ENCODE measurements around the gene NAP1L1. TPM values are rescaled to one million over a fixed set of nuclear protein-coding genes. Genes with fewer than 3 reads are reported as not detected.

NAP1L1 gene
- total and polyA plus RNA-seq, 2 experiments from 2014 or later: 658 to 996 TPM

DNA sequence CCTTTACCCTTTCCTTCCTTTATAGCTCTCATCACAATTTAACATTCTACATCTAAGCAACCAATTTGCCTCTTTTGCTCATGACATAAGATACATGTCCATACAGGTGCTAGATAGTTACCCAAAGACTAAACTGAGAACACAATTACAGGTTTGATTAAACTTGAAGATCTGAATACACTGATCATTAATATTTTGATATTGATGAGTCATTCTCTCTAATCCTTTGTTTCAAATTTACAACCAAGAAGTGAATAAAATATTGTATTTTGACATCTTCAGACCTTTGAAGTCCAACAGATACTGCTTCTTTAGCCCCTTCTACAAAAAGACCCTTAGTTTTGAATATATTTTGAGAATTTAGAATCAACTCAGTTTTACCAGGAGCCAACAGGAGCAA, 2.6 kb downstream of the NAP1L1 start:
- Histone ChIP-seq H4K20me1 (replicated peaks; ENCODE audit: insufficient read depth) (peaks cover 58% of the 10 kb centered on the region), H3K27ac (ENCODE audit: low read depth) (no peak overlapping the region), H3K9me2 (ENCODE audit: insufficient read depth) (no peaks in the 10 kb centered on the region), H2AFZ (no peak overlapping the region), H3K79me2 (replicated peaks; ENCODE audit: insufficient read depth) (peaks cover 75% of the 10 kb centered on the region), H3K36me3 (ENCODE audit: insufficient read depth) (no peaks in the 10 kb centered on the region), H3K4me1 (ENCODE audit: insufficient read depth) (peaks cover 43% of the 10 kb centered on the region), H3F3A (replicated peaks; ENCODE audit: low read depth) (peaks cover 6% of the 10 kb centered on the region; the same call in 1 of the 2 replicates), H3K27me3 (ENCODE audit: insufficient read depth) (no peaks in the 10 kb centered on the region), H3K4me2 (peak overlapping the region; percentile 94), H3K4me3 (peak overlapping the region; percentile 74)
- DNase-seq (ENCODE audit: low spot score) (no peak), ATAC-seq (no peak)
- Mint-ChIP-seq H3K4me3 (peak overlapping the region; percentile 98), H3K27ac (peak overlapping the region; percentile 76), H3K9me3 (no peaks in the 10 kb centered on the region; the same call in 2 of the 3 replicates), H3K36me3 (ENCODE audit: low read depth) (peaks cover 39% of the 10 kb centered on the region), H3K4me1 (peaks cover 55% of the 10 kb centered on the region), H3K27me3 (ENCODE audit: insufficient read depth, low read depth, poor library complexity) (peaks cover 10% of the 10 kb centered on the region)
- no peak for TF ChIP-seq POLR2AphosphoS5 (IDR thresholded peaks at IDR 0.05; ENCODE audit: low read depth)
- TF ChIP-seq, protein P1, sequence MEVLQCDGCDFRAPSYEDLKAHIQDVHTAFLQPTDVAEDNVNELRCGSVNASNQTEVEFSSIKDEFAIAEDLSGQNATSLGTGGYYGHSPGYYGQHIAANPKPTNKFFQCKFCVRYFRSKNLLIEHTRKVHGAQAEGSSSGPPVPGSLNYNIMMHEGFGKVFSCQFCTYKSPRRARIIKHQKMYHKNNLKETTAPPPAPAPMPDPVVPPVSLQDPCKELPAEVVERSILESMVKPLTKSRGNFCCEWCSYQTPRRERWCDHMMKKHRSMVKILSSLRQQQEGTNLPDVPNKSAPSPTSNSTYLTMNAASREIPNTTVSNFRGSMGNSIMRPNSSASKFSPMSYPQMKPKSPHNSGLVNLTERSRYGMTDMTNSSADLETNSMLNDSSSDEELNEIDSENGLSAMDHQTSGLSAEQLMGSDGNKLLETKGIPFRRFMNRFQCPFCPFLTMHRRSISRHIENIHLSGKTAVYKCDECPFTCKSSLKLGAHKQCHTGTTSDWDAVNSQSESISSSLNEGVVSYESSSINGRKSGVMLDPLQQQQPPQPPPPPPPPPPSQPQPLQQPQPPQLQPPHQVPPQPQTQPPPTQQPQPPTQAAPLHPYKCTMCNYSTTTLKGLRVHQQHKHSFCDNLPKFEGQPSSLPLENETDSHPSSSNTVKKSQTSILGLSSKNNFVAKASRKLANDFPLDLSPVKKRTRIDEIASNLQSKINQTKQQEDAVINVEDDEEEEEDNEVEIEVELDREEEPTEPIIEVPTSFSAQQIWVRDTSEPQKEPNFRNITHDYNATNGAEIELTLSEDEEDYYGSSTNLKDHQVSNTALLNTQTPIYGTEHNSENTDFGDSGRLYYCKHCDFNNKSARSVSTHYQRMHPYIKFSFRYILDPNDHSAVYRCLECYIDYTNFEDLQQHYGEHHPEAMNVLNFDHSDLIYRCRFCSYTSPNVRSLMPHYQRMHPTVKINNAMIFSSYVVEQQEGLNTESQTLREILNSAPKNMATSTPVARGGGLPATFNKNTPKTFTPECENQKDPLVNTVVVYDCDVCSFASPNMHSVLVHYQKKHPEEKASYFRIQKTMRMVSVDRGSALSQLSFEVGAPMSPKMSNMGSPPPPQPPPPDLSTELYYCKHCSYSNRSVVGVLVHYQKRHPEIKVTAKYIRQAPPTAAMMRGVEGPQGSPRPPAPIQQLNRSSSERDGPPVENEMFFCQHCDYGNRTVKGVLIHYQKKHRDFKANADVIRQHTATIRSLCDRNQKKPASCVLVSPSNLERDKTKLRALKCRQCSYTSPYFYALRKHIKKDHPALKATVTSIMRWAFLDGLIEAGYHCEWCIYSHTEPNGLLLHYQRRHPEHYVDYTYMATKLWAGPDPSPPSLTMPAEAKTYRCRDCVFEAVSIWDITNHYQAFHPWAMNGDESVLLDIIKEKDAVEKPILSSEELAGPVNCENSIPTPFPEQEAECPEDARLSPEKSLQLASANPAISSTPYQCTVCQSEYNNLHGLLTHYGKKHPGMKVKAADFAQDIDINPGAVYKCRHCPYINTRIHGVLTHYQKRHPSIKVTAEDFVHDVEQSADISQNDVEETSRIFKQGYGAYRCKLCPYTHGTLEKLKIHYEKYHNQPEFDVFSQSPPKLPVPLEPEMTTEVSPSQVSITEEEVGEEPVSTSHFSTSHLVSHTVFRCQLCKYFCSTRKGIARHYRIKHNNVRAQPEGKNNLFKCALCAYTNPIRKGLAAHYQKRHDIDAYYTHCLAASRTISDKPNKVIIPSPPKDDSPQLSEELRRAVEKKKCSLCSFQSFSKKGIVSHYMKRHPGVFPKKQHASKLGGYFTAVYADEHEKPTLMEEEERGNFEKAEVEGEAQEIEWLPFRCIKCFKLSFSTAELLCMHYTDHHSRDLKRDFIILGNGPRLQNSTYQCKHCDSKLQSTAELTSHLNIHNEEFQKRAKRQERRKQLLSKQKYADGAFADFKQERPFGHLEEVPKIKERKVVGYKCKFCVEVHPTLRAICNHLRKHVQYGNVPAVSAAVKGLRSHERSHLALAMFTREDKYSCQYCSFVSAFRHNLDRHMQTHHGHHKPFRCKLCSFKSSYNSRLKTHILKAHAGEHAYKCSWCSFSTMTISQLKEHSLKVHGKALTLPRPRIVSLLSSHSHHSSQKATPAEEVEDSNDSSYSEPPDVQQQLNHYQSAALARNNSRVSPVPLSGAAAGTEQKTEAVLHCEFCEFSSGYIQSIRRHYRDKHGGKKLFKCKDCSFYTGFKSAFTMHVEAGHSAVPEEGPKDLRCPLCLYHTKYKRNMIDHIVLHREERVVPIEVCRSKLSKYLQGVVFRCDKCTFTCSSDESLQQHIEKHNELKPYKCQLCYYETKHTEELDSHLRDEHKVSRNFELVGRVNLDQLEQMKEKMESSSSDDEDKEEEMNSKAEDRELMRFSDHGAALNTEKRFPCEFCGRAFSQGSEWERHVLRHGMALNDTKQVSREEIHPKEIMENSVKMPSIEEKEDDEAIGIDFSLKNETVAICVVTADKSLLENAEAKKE (CRISPR knock-in tag; IDR thresholded peaks at IDR 0.05): no peak
- no peak for TF ChIP-seq CREB1 (CRISPR knock-in tag; IDR thresholded peaks at IDR 0.05; ENCODE audit: low read depth)

DNA sequence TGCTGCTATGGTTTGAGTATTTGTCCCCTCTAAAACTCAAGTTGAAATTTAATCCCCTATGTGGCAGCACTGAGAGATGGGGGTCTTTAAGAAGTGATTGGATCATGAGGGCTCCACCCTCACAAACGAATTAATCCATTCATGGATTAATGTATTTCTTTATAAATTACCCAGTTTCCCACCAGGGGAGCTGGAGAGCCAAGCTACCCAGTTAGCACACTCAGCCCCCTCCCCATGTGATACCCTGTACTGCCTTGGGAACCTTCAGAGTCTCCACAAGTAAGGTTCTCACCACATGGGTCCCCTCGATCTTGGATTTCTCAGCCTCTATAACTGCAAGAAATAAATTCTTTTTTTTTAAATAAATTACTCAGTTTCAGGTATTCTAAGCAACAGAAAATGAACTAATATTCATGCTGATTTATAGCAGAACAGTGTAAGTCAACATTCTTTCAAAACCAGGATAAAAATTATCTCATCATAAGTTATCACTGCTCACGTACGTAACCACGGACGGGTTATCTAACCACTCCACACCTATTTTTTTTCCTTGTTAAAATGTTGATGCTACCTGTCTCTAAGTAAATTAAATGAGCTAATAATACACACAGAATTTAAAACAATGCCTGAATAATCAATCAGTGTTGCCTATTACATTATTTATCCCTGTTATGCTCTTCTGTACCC, 3.6 kb downstream of the NAP1L1 start:
- peaks cover 57% of the 10 kb centered on the region for H3K4me1 Mint-ChIP-seq
- H3K36me3 ChIP-seq (ENCODE audit: insufficient read depth): no peaks in the 10 kb centered on the region
- H2AFZ ChIP-seq: no peak overlapping the region
- peaks cover 39% of the 10 kb centered on the region for H3K36me3 Mint-ChIP-seq (ENCODE audit: low read depth)
- H3K4me2 ChIP-seq: peak overlapping the region; percentile 94
- peak overlapping the region; percentile 74 for H3K4me3 ChIP-seq
- DNase-seq (ENCODE audit: low spot score): peak; percentile 79
- peak; percentile 6; the same call in 1 of the 3 replicates for ATAC-seq
- peak overlapping the region; percentile 63; the same call in 1 of the 2 replicates for H3K27ac Mint-ChIP-seq
- TF ChIP-seq, protein P2, sequence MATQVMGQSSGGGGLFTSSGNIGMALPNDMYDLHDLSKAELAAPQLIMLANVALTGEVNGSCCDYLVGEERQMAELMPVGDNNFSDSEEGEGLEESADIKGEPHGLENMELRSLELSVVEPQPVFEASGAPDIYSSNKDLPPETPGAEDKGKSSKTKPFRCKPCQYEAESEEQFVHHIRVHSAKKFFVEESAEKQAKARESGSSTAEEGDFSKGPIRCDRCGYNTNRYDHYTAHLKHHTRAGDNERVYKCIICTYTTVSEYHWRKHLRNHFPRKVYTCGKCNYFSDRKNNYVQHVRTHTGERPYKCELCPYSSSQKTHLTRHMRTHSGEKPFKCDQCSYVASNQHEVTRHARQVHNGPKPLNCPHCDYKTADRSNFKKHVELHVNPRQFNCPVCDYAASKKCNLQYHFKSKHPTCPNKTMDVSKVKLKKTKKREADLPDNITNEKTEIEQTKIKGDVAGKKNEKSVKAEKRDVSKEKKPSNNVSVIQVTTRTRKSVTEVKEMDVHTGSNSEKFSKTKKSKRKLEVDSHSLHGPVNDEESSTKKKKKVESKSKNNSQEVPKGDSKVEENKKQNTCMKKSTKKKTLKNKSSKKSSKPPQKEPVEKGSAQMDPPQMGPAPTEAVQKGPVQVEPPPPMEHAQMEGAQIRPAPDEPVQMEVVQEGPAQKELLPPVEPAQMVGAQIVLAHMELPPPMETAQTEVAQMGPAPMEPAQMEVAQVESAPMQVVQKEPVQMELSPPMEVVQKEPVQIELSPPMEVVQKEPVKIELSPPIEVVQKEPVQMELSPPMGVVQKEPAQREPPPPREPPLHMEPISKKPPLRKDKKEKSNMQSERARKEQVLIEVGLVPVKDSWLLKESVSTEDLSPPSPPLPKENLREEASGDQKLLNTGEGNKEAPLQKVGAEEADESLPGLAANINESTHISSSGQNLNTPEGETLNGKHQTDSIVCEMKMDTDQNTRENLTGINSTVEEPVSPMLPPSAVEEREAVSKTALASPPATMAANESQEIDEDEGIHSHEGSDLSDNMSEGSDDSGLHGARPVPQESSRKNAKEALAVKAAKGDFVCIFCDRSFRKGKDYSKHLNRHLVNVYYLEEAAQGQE (IDR thresholded peaks at IDR 0.05; ENCODE audit: unreplicated experiment): no peak
- TF ChIP-seq NANOG (IDR thresholded peaks at IDR 0.05; ENCODE audit: borderline replicate concordance): no peak
- TF ChIP-seq, protein P3, sequence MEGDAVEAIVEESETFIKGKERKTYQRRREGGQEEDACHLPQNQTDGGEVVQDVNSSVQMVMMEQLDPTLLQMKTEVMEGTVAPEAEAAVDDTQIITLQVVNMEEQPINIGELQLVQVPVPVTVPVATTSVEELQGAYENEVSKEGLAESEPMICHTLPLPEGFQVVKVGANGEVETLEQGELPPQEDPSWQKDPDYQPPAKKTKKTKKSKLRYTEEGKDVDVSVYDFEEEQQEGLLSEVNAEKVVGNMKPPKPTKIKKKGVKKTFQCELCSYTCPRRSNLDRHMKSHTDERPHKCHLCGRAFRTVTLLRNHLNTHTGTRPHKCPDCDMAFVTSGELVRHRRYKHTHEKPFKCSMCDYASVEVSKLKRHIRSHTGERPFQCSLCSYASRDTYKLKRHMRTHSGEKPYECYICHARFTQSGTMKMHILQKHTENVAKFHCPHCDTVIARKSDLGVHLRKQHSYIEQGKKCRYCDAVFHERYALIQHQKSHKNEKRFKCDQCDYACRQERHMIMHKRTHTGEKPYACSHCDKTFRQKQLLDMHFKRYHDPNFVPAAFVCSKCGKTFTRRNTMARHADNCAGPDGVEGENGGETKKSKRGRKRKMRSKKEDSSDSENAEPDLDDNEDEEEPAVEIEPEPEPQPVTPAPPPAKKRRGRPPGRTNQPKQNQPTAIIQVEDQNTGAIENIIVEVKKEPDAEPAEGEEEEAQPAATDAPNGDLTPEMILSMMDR (conservative IDR thresholded peaks at IDR 0.05; ENCODE audit: low read depth in 2 of 2): peak; percentile 24 to 42
- TF ChIP-seq EZH2 (IDR thresholded peaks at IDR 0.05; ENCODE audit: low read depth, unreplicated experiment): no peak
- no peak overlapping the region for H3K27ac ChIP-seq (ENCODE audit: low read depth)
- H4K20me1 ChIP-seq (replicated peaks; ENCODE audit: insufficient read depth): peaks cover 66% of the 10 kb centered on the region
- peaks cover 6% of the 10 kb centered on the region; the same call in 1 of the 2 replicates for H3F3A ChIP-seq (replicated peaks; ENCODE audit: low read depth)
- peaks cover 10% of the 10 kb centered on the region for H3K27me3 Mint-ChIP-seq (ENCODE audit: insufficient read depth, low read depth, poor library complexity)
- no peaks in the 10 kb centered on the region for H3K27me3 ChIP-seq (ENCODE audit: insufficient read depth)
- H3K9me3 Mint-ChIP-seq: no peaks in the 10 kb centered on the region; the same call in 2 of the 3 replicates
- peaks cover 48% of the 10 kb centered on the region for H3K4me1 ChIP-seq (ENCODE audit: insufficient read depth)
- H3K9me2 ChIP-seq (ENCODE audit: insufficient read depth): no peaks in the 10 kb centered on the region
- peaks cover 85% of the 10 kb centered on the region for H3K79me2 ChIP-seq (replicated peaks; ENCODE audit: insufficient read depth)
- H3K4me3 Mint-ChIP-seq: peak overlapping the region; percentile 49; the same call in 2 of the 3 replicates
